Panc1 (cell line): ENCODE data around the gene CLSTN2. TPM values are rescaled to one million over a fixed set of nuclear protein-coding genes. Genes with fewer than 3 reads are reported as not detected.

Experiments
- ATAC-seq: fragments of 200-7000 bp; cut with Tn5 transposase; 2 replicates; pipeline ENCODE4 v1.9.1; 2020; ENCODE audit warnings: mild to moderate bottlenecking, moderate library complexity
- BruUV-seq: library from RNA; stranded (reverse); fragments of 400-500 nt; replicated peaks from 2 replicates; lab custom pipeline; 2021; lab: Mats Ljungman, UMichigan
- CTCF ChIA-PET: fragments of 300-600 bp; sonication (Branson Sonifier 250); formaldehyde crosslinking; loops from one replicate; lab custom pipeline; 2022; ENCODE audit warnings: antibody characterized with exemption; lab: Charles Lee
- POLR2A ChIA-PET: fragments of 300-600 bp; sonication (Branson Sonifier 250); formaldehyde crosslinking; loops from one replicate; lab custom pipeline; 2022; ENCODE audit warnings: antibody characterized with exemption; lab: Charles Lee
- DNase-seq: peaks from one replicate; pipeline ENCODE4 v3.0.0-alpha.2; 2010; ENCODE audit warnings: low read depth, low spot score
- H3K27ac ChIP-seq: 2 replicates; pipeline ENCODE4 v1.5.1; 2011; ENCODE audit warnings: mild to moderate bottlenecking, low read length, inconsistent platforms
- H3K27me3 ChIP-seq: fragments of 200-500 bp; sonication (Bioruptor generic); 2 replicates; pipeline ENCODE4 v1.6.0; 2014; ENCODE audit warnings: low read length, inconsistent platforms; ENCODE audit not compliant: control insufficient read depth, insufficient read depth
- H3K36me3 ChIP-seq: fragments of 200-500 bp; sonication (Bioruptor generic); 2 replicates; pipeline ENCODE4 v1.5.1; 2014; ENCODE audit warnings: inconsistent platforms, mild to moderate bottlenecking, low read length, moderate library complexity; ENCODE audit not compliant: control insufficient read depth, insufficient read depth
- H3K4me1 ChIP-seq: 2 replicates; pipeline ENCODE4 v1.5.1; 2011; ENCODE audit warnings: inconsistent platforms, mild to moderate bottlenecking, low read length, moderate library complexity; ENCODE audit not compliant: control insufficient read depth, insufficient read depth
- H3K4me3 ChIP-seq, 2 experiments: 2 replicates each; pipeline ENCODE4 v1.5.1; 2011 to 2012; ENCODE audit warnings: low read depth in 2 of 2, low read length in 2 of 2, mild to moderate bottlenecking in 2 of 2, inconsistent platforms in 1 of 2, moderate library complexity in 1 of 2
- H3K9me3 ChIP-seq: fragments of 200-500 bp; sonication (Bioruptor generic); 2 replicates; pipeline ENCODE4 v1.5.1; 2014; ENCODE audit warnings: low read depth, mild to moderate bottlenecking, inconsistent platforms, low read length, moderate library complexity; ENCODE audit not compliant: control insufficient read depth, insufficient read depth
- POLR2AphosphoS5 ChIP-seq: IDR thresholded peaks from 2 replicates; pipeline ENCODE4 v1.6.1; 2012; ENCODE audit warnings: mild to moderate bottlenecking, low read depth, low read length, moderate library complexity
- SIN3A ChIP-seq: IDR thresholded peaks from 2 replicates; pipeline ENCODE4 v1.6.1; 2012; ENCODE audit warnings: low read depth, mild to moderate bottlenecking, low read length, moderate library complexity, borderline replicate concordance; ENCODE audit not compliant: insufficient read depth
- TCF7L2 ChIP-seq: IDR thresholded peaks from 2 replicates; pipeline ENCODE4 v1.6.1; 2011; ENCODE audit warnings: mild to moderate bottlenecking, low read depth, low read length, inconsistent platforms
- in situ Hi-C: cut with HindIII; loops from 2 replicates; pipeline ENCODE4 v1.10.0; 2016; ENCODE audit warnings: low sequenced_read_pairs, low pct_unique_long_range_greater_than_20kb
- intact Hi-C: fragments of 100-400 bp; cut with micrococcal nuclease; formaldehyde crosslinking; loops from one replicate; pipeline ENCODE4 v1.10.0; 2022; ENCODE audit not compliant: unreplicated experiment
- total RNA-seq: library from RNA; stranded (reverse); gene quantifications from one replicate; pipeline ENCODE4 v1.2.1, GENCODE V29; 2021; ENCODE audit not compliant: unreplicated experiment
- TF ChIP-seq, protein P1 (sequence below), 2 experiments: IDR thresholded peaks; 2 replicates each; pipeline ENCODE4 v1.6.1; 2011 to 2012; ENCODE audit warnings: low read depth in 2 of 2, control low read depth in 1 of 2, low read length in 1 of 2, mild to moderate bottlenecking in 1 of 2, moderate library complexity in 1 of 2; ENCODE audit not compliant: insufficient read depth in 1 of 2
- TF ChIP-seq, protein P2 (sequence below): fragments of 450-650 bp; IDR thresholded peaks from 2 replicates; pipeline ENCODE4 v1.5.1; 2017; ENCODE audit warnings: mild to moderate bottlenecking

The CLSTN2 gene
- total RNA-seq, 1 experiment from 2014 or later, result 0.03 TPM

DNA sequence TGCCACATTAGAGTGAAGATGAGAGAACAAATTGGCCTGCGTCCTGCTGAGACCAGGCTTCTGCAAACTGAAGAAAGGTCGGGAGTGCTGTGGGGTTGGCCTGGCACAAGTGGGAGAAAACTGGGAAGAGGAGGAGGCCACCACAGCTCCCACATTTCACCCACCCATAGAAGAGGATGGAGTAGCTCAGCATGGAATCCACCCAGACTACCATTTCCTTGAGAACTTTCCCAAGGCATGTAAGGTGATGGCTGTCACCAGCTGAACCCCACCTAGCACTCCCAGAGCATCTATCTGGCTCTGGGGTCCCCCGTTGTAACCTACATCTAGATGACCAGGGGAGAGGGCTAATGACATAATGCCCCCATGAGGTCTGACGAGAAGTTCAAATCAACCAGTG lies 622.5 kb downstream of the CLSTN2 start:
- BruUV-seq, result no TSS peak
- no peak for TF ChIP-seq TCF7L2
- TF ChIP-seq, protein P1, sequence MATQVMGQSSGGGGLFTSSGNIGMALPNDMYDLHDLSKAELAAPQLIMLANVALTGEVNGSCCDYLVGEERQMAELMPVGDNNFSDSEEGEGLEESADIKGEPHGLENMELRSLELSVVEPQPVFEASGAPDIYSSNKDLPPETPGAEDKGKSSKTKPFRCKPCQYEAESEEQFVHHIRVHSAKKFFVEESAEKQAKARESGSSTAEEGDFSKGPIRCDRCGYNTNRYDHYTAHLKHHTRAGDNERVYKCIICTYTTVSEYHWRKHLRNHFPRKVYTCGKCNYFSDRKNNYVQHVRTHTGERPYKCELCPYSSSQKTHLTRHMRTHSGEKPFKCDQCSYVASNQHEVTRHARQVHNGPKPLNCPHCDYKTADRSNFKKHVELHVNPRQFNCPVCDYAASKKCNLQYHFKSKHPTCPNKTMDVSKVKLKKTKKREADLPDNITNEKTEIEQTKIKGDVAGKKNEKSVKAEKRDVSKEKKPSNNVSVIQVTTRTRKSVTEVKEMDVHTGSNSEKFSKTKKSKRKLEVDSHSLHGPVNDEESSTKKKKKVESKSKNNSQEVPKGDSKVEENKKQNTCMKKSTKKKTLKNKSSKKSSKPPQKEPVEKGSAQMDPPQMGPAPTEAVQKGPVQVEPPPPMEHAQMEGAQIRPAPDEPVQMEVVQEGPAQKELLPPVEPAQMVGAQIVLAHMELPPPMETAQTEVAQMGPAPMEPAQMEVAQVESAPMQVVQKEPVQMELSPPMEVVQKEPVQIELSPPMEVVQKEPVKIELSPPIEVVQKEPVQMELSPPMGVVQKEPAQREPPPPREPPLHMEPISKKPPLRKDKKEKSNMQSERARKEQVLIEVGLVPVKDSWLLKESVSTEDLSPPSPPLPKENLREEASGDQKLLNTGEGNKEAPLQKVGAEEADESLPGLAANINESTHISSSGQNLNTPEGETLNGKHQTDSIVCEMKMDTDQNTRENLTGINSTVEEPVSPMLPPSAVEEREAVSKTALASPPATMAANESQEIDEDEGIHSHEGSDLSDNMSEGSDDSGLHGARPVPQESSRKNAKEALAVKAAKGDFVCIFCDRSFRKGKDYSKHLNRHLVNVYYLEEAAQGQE (IDR thresholded peaks at IDR 0.05; ENCODE audit: insufficient read depth in 1 of 2, low read depth in 2 of 2, low read length in 1 of 2), result no peak
- TF ChIP-seq, protein P2, sequence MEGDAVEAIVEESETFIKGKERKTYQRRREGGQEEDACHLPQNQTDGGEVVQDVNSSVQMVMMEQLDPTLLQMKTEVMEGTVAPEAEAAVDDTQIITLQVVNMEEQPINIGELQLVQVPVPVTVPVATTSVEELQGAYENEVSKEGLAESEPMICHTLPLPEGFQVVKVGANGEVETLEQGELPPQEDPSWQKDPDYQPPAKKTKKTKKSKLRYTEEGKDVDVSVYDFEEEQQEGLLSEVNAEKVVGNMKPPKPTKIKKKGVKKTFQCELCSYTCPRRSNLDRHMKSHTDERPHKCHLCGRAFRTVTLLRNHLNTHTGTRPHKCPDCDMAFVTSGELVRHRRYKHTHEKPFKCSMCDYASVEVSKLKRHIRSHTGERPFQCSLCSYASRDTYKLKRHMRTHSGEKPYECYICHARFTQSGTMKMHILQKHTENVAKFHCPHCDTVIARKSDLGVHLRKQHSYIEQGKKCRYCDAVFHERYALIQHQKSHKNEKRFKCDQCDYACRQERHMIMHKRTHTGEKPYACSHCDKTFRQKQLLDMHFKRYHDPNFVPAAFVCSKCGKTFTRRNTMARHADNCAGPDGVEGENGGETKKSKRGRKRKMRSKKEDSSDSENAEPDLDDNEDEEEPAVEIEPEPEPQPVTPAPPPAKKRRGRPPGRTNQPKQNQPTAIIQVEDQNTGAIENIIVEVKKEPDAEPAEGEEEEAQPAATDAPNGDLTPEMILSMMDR, result no peak
- no peak for TF ChIP-seq POLR2AphosphoS5
- TF ChIP-seq SIN3A, result no peak
- Histone ChIP-seq H3K9me3 (no peaks in the 10 kb centered on the region), H3K27me3 (no peaks in the 10 kb centered on the region), H3K36me3 (no peaks in the 10 kb centered on the region), H3K27ac (no peak overlapping the region), H3K4me1 (no peaks in the 10 kb centered on the region), H3K4me3 (no peak overlapping the region)
- ChIA-PET CTCF (no interaction called here), POLR2A (interaction anchor here (0.5 kb wide), 1 partner anchor 8 kb away, joined by 3 read pairs; no protein-coding TSS in a partner anchor)
- no peak for ATAC-seq
- in situ Hi-C loops (no loop called here), intact Hi-C loops (no loop called here)
- no peak for DNase-seq

DNA sequence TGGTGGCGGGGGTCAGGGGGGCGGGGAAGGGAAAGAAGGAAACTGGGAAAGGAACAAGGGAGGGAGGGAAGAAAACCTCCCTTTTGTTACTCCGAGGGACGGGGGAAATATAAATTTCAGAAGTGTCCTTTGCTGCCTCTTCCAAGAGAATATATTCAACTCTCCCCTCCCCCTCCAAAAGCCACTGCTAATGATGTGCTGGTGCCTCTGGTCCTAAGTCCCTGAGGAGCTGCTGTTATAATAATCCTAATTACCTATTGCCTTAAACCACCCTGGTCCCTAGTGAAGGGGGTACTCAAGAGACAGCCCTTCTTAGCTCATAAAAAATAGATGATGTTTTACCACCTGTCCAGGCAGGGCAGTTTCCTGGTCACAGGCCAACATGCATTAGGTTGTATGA lies 624.6 kb downstream of the CLSTN2 start:
- ATAC-seq, result no peak
- Histone ChIP-seq H3K27me3 (no peaks in the 10 kb centered on the region), H3K9me3 (no peaks in the 10 kb centered on the region), H3K36me3 (no peaks in the 10 kb centered on the region), H3K27ac (no peak overlapping the region), H3K4me1 (no peaks in the 10 kb centered on the region), H3K4me3 (no peak overlapping the region)
- intact Hi-C loops (no loop called here), in situ Hi-C loops (no loop called here)
- ChIA-PET CTCF (no interaction called here), POLR2A (no interaction called here)
- TF ChIP-seq, protein P2, result no peak
- TF ChIP-seq, protein P1 (IDR thresholded peaks at IDR 0.05; ENCODE audit: insufficient read depth in 1 of 2, low read depth in 2 of 2, low read length in 1 of 2), result no peak
- no peak for TF ChIP-seq POLR2AphosphoS5
- TF ChIP-seq TCF7L2, result no peak
- no peak for TF ChIP-seq SIN3A
- no peak for DNase-seq
- BruUV-seq, result no TSS peak
